ENCODE data around the gene FGD4. TPM values are rescaled to one million over a fixed set of nuclear protein-coding genes. Genes with fewer than 3 reads are reported as not detected.

FGD4 gene
- total RNA-seq, 1 donor from 2014 or later = 54.6 TPM

GRCh38 chr12:32478858-32479725, 79.7 kb downstream of the FGD4 start:
- ATAC-seq (no peak), DNase-seq (ENCODE audit: low spot score) (no peak)
- intact Hi-C loops (cut with DNase I) = no loop called here

- DNase-seq (ENCODE audit: low spot score) (no peak), ATAC-seq (peak; percentile 59)
- intact Hi-C loops (cut with DNase I) = no loop called here
Observed at GRCh38 chr12:32482226-32482625, 82.9 kb downstream of the FGD4 start.

- DNase-seq (ENCODE audit: low spot score) = no peak
- intact Hi-C loops (cut with DNase I) = no loop called here
Observed at GRCh38 chr12:32483499-32483898, 84.1 kb downstream of the FGD4 start.

GRCh38 chr12:32483993-32484392, 84.6 kb downstream of the FGD4 start:
- intact Hi-C loops (cut with DNase I) = no loop called here
- ATAC-seq (no peak), DNase-seq (ENCODE audit: low spot score) (no peak)

More at GRCh38 chr12:32483499-32483898, 84.1 kb downstream of the FGD4 start:
- ATAC-seq = peak; percentile 84

- DNase-seq (ENCODE audit: low spot score) = no peak
- intact Hi-C loops (cut with DNase I) = no loop called here
- no peak for ATAC-seq
Observed at GRCh38 chr12:32486158-32486557, 86.8 kb downstream of the FGD4 start.

- DNase-seq (ENCODE audit: low spot score) = no peak
- no peak for ATAC-seq
- intact Hi-C loops (cut with DNase I) = no loop called here
Observed at GRCh38 chr12:32488132-32488531, 88.8 kb downstream of the FGD4 start.

- DNase-seq (ENCODE audit: low spot score) (no peak), ATAC-seq (no peak)
- intact Hi-C loops (cut with DNase I) = no loop called here
Observed at GRCh38 chr12:32489070-32489469, 89.7 kb downstream of the FGD4 start.

GRCh38 chr12:32490801-32491200, 91.4 kb downstream of the FGD4 start:
- DNase-seq (ENCODE audit: low spot score) (no peak), ATAC-seq (no peak)
- intact Hi-C loops (cut with DNase I) = no loop called here

- intact Hi-C loops (cut with DNase I) = no loop called here
- ATAC-seq (no peak), DNase-seq (ENCODE audit: low spot score) (no peak)
Observed at GRCh38 chr12:32493282-32493681, 93.9 kb downstream of the FGD4 start.

- ATAC-seq (no peak), DNase-seq (ENCODE audit: low spot score) (no peak)
- intact Hi-C loops (cut with DNase I) = no loop called here
Observed at GRCh38 chr12:32494656-32495055, 95.3 kb downstream of the FGD4 start.

GRCh38 chr12:32496946-32497345, 97.6 kb downstream of the FGD4 start:
- intact Hi-C loops (cut with DNase I) = no loop called here
- no peak for DNase-seq (ENCODE audit: low spot score)
- no peak for ATAC-seq

GRCh38 chr12:32497864-32498263, 98.5 kb downstream of the FGD4 start:
- no peak for DNase-seq (ENCODE audit: low spot score)
- no peak for ATAC-seq
- intact Hi-C loops (cut with DNase I) = no loop called here

- no peak for DNase-seq (ENCODE audit: low spot score)
- no peak for ATAC-seq
- intact Hi-C loops (cut with DNase I) = no loop called here
Observed at GRCh38 chr12:32499048-32499447, 99.7 kb downstream of the FGD4 start.

GRCh38 chr12:32501835-32502333, 102.5 kb downstream of the FGD4 start:
- intact Hi-C loops (cut with DNase I) = no loop called here
- ATAC-seq (peak; percentile 95), DNase-seq (ENCODE audit: low spot score) (no peak)

GRCh38 chr12:32502693-32503502, 103.5 kb downstream of the FGD4 start:
- intact Hi-C loops (cut with DNase I) = no loop called here
- no peak for DNase-seq (ENCODE audit: low spot score)
- ATAC-seq = peak; percentile 83

- DNase-seq (ENCODE audit: low spot score) = no peak
- no peak for ATAC-seq
- intact Hi-C loops (cut with DNase I) = no loop called here
Observed at GRCh38 chr12:32503730-32504129, 104.4 kb downstream of the FGD4 start.

- no peak for ATAC-seq
- DNase-seq (ENCODE audit: low spot score) = no peak
- intact Hi-C loops (cut with DNase I) = no loop called here
Observed at GRCh38 chr12:32504591-32504990, 105.2 kb downstream of the FGD4 start.

- intact Hi-C loops (cut with DNase I) = no loop called here
Observed at GRCh38 chr12:32505067-32505945, 105.9 kb downstream of the FGD4 start.

More at GRCh38 chr12:32505067-32505945, 105.9 kb downstream of the FGD4 start:
- ATAC-seq (no peak), DNase-seq (ENCODE audit: low spot score) (no peak)

Measured in sciatic nerve (tissue), 2 donors.